Stimulated activated CD4-positive, alpha-beta T cell treated with anti-CD3 and anti-CD28 coated beads, Interleukin-1b, Interleukin-23, amount 100 ng/mL, for 4 hours (primary cell): ENCODE results near the gene SOD1.
A peak's percentile ranks its signal among the peaks of the same experiment; 100 is the strongest.
"Not testable (repeated sequence)": the region's sequence is repeated elsewhere in the genome, so short reads cannot be mapped to it uniquely, and the experiment has no call there.

Source experiments
- DNase-seq, 2 donors: peaks; one replicate each; pipeline ENCODE4 v3.0.0-alpha.2; 2020; ENCODE audit warnings: low read depth in 2 of 2

SOD1 gene

DNA sequence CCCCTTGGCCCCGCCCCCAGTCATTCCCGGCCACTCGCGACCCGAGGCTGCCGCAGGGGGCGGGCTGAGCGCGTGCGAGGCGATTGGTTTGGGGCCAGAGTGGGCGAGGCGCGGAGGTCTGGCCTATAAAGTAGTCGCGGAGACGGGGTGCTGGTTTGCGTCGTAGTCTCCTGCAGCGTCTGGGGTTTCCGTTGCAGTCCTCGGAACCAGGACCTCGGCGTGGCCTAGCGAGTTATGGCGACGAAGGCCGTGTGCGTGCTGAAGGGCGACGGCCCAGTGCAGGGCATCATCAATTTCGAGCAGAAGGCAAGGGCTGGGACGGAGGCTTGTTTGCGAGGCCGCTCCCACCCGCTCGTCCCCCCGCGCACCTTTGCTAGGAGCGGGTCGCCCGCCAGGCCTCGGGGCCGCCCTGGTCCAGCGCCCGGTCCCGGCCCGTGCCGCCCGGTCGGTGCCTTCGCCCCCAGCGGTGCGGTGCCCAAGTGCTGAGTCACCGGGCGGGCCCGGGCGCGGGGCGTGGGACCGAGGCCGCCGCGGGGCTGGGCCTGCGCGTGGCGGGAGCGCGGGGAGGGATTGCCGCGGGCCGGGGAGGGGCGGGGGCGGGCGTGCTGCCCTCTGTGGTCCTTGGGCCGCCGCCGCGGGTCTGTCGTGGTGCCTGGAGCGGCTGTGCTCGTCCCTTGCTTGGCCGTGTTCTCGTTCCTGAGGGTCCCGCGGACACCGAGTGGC lies at the start of gene SOD1:
Gene SOD1, plus strand, starts transcription at position 158 of the 723 bp plus-strand sequence. Its CDS starts 77 bp downstream, at position 235.
- DNase-seq = peak; percentile 94 to 95

DNA sequence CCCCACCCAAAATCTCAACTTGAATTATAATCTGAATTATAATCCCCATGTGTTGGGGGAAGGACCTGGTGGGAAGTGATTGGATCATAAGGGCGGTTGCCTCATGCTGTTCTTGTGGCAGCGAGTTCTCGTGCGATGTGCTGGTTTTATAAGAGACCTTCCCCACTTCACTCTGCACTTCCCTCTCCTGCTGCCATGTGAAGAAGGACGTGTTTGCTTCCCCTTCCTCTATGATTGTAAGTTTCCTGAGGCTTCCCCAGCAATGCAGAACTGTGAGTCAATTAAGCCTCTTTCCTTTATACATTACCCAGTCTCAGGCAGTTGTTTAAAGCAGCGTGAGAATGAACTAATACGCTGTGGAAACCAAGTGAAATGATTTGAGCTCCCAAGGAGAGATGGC lies 48.0 kb upstream of the SOD1 start:
- DNase-seq = no peak

GRCh38 chr21:31612894-31613785 lies 46.4 kb upstream of the SOD1 start:
- DNase-seq = no peak

DNA sequence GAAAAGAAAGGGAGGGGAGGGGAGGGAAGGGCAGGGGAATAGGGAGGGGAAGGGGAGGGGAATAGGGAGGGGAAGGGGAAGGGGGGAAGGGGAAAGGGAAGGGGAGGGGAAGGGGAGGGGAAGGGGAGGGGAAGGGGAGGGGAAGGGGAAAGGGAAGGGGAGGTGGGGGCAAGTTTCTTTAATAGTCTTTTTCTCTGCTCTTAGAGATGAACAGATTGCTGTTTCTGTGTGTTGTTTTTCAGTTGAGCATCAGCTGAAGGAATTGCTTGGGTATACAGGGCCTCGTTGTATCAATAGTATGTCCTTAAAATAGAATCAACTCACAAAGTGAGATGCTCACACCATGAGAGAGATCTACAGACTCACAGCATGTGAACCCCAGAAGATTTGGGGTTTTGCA lies 44.8 kb upstream of the SOD1 start:
- no peak for DNase-seq

- DNase-seq = no peak
Observed at GRCh38 chr21:31616216-31616615, 43.3 kb upstream of the SOD1 start.

- no peak for DNase-seq
Observed at GRCh38 chr21:31618696-31619430, 40.6 kb upstream of the SOD1 start.

DNA sequence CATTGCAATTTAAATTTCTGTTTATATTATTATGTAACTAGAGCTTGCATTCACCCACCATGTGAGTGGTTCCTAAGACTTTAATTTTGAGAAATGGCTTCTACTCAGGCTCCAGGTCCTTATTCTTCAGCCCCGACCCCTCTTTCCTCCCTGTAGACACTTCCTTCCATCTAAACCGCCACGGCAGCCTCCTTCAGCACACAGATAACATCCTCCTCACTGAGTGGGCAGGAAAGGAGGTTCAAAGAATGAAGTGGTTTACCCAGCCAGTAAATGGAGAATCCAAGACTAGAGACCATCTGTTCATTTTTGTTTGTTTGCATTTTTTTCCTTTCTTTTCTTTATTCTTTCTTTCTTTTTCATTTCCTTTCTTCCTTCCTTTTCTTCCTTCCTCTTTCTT lies 37.1 kb upstream of the SOD1 start:
- DNase-seq = no peak

DNA sequence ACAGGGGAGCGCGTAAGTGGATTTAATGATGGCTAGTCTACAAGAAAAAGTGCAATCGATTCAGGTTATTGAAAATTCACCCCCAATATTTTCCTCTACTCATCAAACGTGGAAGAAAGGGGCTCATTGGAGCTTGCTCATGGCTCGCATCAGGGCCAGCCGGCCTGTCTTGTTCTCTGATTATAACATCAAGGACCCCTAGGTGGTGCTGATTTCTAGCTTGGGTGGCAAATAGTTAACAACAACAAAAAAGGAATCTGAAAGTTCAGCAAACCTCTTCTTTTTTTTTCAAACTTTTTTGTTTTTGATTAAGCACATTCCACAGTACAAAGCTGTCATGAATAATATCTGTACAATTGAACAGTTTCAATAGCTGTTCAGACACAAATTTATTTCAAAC lies 35.8 kb upstream of the SOD1 start:
- no peak for DNase-seq

DNA sequence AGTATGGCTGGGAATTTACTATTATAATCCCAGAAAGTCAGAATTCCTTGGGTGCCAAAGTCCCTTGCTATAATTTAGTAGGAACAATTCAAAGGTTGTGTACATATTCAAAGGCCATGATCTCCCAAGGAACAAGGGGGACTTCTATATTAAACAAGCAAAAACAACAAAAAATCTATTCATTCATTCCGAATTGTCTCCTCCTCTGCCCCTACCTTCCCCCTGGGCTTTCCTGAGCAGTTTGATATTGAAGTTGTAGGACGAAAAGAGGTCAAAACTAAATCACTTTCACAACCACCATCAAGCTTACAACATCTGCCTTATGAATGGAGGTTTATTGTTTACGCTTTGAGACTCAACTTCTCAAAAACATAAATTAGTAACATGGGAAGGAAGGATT lies 35.3 kb upstream of the SOD1 start:
- DNase-seq = no peak

- DNase-seq = no peak
Observed at GRCh38 chr21:31624961-31625491, 34.5 kb upstream of the SOD1 start.

DNA sequence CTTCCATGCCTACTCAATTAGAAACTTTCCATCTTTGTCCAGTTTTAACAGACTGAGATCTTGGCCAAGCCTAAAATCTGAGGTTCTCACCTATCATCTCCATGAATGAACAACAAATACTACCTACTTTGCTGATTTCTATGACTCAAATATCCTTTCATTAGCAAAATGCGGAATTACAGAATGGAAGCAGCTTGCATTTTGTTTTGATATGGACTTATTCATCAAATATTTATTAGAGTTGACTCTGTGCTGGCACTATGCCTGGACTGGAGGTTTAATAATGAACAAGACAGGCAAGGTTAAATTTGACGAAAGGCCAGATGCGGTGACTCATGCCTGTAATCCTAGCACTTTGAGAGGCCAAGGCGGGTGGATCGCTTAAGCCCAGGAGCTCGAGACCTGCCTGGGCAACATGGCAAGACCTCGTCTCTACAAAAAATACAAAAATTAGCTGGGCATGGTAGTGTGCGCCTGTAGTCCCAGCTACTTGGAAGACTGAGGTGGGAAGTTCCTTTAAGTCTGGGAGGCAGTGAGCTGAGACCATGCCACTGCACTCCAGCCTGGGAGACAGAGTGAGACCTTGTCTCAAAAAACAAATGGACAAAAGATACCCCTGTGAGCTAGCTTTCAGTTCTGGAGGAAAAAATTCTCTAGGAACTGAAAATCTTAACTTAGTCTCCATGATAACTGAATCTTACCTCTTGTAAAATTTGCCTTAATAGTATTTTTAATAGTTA lies 29.4 kb upstream of the SOD1 start:
- no peak for DNase-seq

DNA sequence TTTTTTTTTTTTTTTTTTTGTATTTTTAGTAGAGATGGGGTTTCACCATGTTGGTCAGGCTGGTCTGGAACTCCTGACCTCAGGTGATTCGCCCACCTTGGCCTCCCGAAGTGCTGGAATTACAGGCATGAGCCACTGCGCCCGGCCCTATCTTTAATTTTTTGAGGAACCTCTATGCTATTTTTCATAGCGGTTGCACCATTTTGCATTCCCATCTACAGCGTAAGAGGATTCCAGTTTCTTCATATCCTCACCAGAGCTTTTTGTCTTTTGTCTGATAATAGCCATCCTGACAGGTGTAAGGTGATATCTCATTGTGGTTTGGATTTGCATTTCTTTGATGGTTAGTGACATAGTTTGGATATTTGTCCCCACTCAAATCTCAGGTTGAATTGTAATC lies 27.6 kb upstream of the SOD1 start:
- not testable (repeated sequence) for DNase-seq

DNA sequence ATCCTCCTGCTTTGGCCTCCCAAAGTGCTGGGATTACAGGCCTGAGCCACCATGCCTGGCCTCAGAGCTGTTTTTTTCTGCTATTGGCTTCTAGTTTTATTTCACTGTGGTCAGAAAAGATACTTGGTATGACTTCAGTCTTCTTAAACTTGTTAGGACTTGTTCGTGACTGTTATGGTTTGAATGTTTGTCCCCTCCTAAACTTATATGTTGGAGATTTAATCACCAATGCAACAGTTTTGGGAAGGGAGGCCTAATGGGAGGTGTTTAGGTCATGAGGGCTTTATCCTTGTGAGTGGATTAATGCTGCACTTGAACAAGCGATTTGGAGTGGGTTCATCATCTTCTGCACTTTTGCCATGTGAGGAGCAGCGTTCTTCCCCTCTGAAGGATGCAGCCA lies 24.5 kb upstream of the SOD1 start:
- DNase-seq = no peak

DNA sequence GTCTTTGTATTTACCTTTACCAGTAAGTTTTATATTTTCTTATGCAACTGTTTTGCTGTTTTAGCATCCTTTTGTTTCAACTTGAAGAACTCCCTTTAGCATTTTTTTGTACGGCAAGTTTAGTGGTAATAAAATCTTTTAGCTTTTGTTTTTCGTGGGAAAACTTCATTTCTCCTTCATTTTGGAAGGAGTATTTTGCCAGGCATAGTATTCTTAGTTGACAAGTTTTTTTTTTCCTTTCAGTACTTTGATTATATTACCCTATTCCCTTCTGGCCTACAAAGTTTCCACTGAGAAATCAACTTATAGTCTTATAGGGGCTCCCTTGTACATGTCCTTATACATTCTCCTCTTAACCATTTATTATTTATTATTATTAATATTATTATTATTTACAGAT lies 22.6 kb upstream of the SOD1 start:
- no peak for DNase-seq

GRCh38 chr21:31641416-31641922 lies 18.0 kb upstream of the SOD1 start:
- DNase-seq = no peak

- no peak for DNase-seq
Observed at GRCh38 chr21:31644643-31645042, 14.8 kb upstream of the SOD1 start.

- no peak for DNase-seq
Observed at GRCh38 chr21:31647650-31648049, 11.8 kb upstream of the SOD1 start.

- no peak for DNase-seq
Observed at GRCh38 chr21:31650930-31651329, 8.6 kb upstream of the SOD1 start.

DNA sequence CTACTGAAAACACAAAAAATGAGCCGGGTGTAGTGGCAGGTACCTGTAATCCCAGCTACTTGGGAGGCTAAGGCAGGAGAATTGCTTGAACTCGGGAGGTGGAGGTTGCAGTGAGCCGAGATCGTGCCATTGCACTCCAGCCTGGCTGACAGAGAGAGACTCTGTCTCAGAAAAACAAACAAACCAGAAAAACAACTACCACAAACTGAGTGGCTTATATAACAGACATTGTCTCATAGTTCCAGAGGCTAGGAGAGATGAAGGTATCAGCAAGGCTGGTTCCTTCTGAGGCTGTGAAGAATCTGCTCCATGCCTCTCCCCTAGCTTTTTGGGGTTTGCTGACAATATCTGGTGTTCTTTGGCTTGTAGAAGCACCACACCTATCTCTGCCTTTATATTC lies 8.0 kb upstream of the SOD1 start:
- not testable (repeated sequence) for DNase-seq

- DNase-seq = no peak
Observed at GRCh38 chr21:31654340-31654739, 5.2 kb upstream of the SOD1 start.
